Measurements from ENCODE around the gene MINDY2. TPM values are rescaled to one million over a fixed set of nuclear protein-coding genes. Genes with fewer than 3 reads are reported as not detected.
"Not testable (repeated sequence)": the region's sequence is repeated elsewhere in the genome, so short reads cannot be mapped to it uniquely, and the experiment has no call there.

Gene MINDY2
- total RNA-seq, 1 donor from 2014 or later = 32.9 TPM

- TF ChIP-seq CTCF (IDR thresholded peaks at IDR 0.05) = no peak
- no peaks in the 10 kb centered on the region for H3K27me3 ChIP-seq (ENCODE audit: low read depth)
- no peaks in the 10 kb centered on the region for H3K4me1 ChIP-seq
- peaks cover 49% of the 10 kb centered on the region for H3K36me3 ChIP-seq
- ATAC-seq (no peak), DNase-seq (no peak)
- no peak overlapping the region for H3K4me3 ChIP-seq
- H3K9me3 ChIP-seq = no peaks in the 10 kb centered on the region
- no peak overlapping the region for H3K27ac ChIP-seq
- intact Hi-C loops (cut with DNase I) = no loop called here
These were observed 105.4 kb downstream of the MINDY2 start for GRCh38 chr15:58876306-58877106.

GRCh38 chr15:58877999-58878825 is 107.1 kb downstream of the MINDY2 start:
- TF ChIP-seq CTCF (IDR thresholded peaks at IDR 0.05) = no peak
- H3K4me3 ChIP-seq = no peak overlapping the region
- peaks cover 66% of the 10 kb centered on the region for H3K36me3 ChIP-seq
- H3K27ac ChIP-seq = no peak overlapping the region
- no peaks in the 10 kb centered on the region for H3K27me3 ChIP-seq (ENCODE audit: low read depth)
- H3K4me1 ChIP-seq = no peaks in the 10 kb centered on the region
- intact Hi-C loops (cut with DNase I) = no loop called here
- DNase-seq = no peak
- no peak for ATAC-seq
- H3K9me3 ChIP-seq = no peaks in the 10 kb centered on the region

GRCh38 chr15:58880320-58880719 is 109.2 kb downstream of the MINDY2 start:
- Histone ChIP-seq H3K36me3 (peaks cover 88% of the 10 kb centered on the region), H3K27ac (no peak overlapping the region), H3K4me1 (no peaks in the 10 kb centered on the region), H3K4me3 (no peak overlapping the region), H3K9me3 (no peaks in the 10 kb centered on the region), H3K27me3 (ENCODE audit: low read depth) (no peaks in the 10 kb centered on the region)
- no peak for DNase-seq
- intact Hi-C loops (cut with DNase I) = no loop called here
- no peak for ATAC-seq
- TF ChIP-seq CTCF (IDR thresholded peaks at IDR 0.05) = no peak

- no peak for TF ChIP-seq CTCF (IDR thresholded peaks at IDR 0.05)
- no peaks in the 10 kb centered on the region for H3K4me1 ChIP-seq
- H3K27me3 ChIP-seq (ENCODE audit: low read depth) = no peaks in the 10 kb centered on the region
- no peak overlapping the region for H3K4me3 ChIP-seq
- H3K36me3 ChIP-seq = peaks cover 99% of the 10 kb centered on the region
- intact Hi-C loops (cut with DNase I) = no loop called here
- ATAC-seq = no peak
- no peak overlapping the region for H3K27ac ChIP-seq
- no peak for DNase-seq
- H3K9me3 ChIP-seq = no peaks in the 10 kb centered on the region
These were observed 111.1 kb downstream of the MINDY2 start for GRCh38 chr15:58882243-58882642.

- intact Hi-C loops (cut with DNase I); ATAC-seq; H3K9me3 ChIP-seq; DNase-seq; H3K27ac ChIP-seq; H3K4me1 ChIP-seq; H3K27me3 ChIP-seq (ENCODE audit: low read depth); H3K4me3 ChIP-seq: not testable (repeated sequence)
- H3K36me3 ChIP-seq = peaks cover 99% of the 10 kb centered on the region
These were observed 112.8 kb downstream of the MINDY2 start for GRCh38 chr15:58883926-58884325.

GRCh38 chr15:58886921-58887320 is 115.8 kb downstream of the MINDY2 start:
- no peak for TF ChIP-seq CTCF (IDR thresholded peaks at IDR 0.05)
- Histone ChIP-seq H3K4me1 (no peaks in the 10 kb centered on the region), H3K9me3 (no peaks in the 10 kb centered on the region), H3K36me3 (peaks cover 99% of the 10 kb centered on the region), H3K27ac (no peak overlapping the region), H3K27me3 (ENCODE audit: low read depth) (no peaks in the 10 kb centered on the region), H3K4me3 (no peak overlapping the region)
- no peak for DNase-seq
- intact Hi-C loops (cut with DNase I) = no loop called here
- no peak for ATAC-seq
